Measurements from ENCODE around the gene FOXL3. TPM values are rescaled to one million over a fixed set of nuclear protein-coding genes. Genes with fewer than 3 reads are reported as not detected.
"Not testable (repeated sequence)": the region's sequence is repeated elsewhere in the genome, so short reads cannot be mapped to it uniquely, and the experiment has no call there.

Gene FOXL3
- total RNA-seq, 2 experiments from 2014 or later = not detected

DNA sequence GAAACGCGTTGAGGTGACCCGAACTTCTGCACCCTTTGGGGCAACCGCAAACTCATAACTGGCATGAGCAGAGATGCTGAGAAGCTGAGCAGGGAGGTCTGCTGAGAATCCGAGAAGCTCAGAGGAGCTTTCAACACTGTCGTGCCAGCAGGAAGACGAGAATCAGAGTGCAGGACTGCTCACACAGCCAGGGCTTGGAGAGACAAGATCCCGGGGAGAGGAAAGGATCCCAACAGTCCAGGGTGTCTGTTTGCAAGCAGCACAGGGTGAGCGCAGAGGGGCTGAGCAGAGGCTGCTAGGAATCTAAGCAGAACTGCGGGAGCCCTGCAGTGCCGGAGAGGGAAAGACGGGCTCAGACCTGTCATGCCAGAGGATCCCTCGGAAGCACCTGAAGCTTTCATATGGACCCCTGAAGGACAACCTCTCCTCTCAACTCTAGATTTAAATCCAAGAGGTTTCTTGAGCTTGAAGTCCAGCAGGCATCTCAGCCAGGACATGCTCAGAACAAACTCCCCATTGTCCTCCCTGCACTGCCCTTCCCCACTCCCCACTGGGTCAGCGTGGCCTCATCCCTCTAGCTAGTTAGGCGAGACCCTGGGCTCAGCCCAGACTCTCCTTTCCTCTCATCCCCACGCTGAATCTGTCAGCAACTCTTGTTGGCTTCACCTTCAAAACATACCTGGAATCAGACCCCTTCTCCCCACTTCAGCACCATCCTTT, 40.7 kb downstream of the FOXL3 start:
- POLR2A ChIA-PET = interaction anchor here (0.6 kb wide), 1 partner anchor 117 kb away, joined by 3 read pairs; no protein-coding TSS in a partner anchor
- CTCF ChIA-PET = no interaction called here

DNA sequence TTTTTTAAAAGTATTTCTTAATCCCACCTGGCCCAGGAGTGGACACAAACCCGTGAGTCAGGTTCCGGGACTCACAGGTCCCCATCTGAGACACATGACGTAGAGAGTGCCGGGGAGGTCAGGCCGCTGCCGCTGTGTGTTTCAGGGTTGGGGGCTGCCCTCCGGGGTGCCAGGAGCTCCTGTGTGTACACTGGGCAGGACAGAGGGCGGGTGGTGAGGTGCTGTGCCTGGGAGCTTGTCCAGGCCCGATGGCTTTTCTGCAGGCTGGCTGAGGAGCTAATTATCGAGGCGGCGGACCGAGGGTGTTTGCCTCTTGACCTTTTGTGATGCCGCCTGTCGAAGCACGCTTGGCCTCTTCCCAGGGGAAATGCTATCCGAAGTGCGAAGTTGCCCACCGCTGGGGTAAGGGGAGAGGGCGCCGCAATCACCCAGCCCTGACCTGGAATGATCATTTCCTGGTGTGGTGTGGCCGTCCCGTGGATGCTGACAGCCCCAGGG, 42.1 kb downstream of the FOXL3 start:
- CTCF ChIA-PET = interaction anchor here (0.7 to 2.3 kb wide), 5 partner anchors 10 to 442 kb away, joined by 3 to 16 read pairs (median 4); no protein-coding TSS in a partner anchor
- POLR2A ChIA-PET = no interaction called here

DNA sequence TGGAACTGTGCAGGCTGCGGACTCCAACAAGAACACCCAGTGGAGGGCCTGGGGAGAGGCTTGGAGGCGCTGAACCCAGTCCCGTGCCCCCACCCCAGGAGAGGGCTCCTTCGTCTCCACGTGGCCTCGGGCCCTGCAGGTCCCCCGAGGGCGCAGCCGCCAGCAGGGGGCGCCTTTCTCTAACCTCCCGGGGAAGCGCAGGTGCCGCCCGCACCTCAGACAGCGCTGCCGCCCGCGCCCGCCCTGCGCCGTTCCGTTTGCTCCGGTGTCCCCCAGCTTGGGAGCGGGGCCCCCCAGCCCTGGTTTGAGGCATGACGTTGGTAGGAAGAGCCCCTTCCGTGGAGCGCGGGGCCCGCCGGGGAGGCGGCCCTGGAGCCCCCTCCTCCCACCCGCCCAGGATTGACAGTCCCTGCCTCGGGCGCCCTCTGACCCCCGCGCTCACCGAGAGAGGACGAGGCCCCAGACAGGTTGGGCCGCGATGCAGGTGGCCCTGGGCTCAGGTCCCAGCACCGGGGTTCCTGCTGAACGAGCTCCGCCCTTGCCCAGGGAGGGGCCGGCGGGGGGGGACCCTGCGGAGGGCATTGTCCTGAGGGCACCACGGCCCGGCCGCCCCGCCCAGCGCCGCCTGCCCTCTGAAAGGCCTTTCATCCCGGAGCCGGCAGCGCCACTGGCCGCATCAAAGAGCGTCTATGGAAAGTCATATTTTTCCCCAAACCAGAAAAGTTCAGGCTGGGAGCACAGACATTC, 42.8 kb downstream of the FOXL3 start:
- ChIA-PET CTCF (interaction anchor here (0.6 to 2.3 kb wide), 11 partner anchors 11 to 456 kb away, joined by 3 to 16 read pairs (median 3); no protein-coding TSS in a partner anchor), POLR2A (no interaction called here)

DNA sequence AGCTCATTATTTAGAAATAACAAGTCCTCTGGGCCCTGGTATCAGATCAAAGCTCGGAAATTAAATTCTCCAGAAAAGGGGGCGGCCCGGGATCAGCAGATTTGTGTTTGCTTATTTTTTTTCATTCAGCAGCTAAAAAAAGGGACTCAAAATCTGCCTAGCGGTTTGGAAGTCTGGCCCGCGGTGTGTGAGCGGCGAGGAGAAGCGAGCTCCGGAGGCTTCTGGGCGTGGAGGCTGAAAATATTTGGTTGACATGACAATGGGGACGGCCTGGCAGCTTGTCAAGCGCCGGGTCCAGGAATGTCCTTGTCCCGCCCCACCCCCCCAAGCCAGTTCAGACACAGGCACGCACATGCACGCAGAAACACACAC, 43.4 kb downstream of the FOXL3 start:
- ChIA-PET POLR2A (no interaction called here), CTCF (interaction anchor here (0.6 to 2.3 kb wide), 11 partner anchors 11 to 455 kb away, joined by 3 to 16 read pairs (median 3); no protein-coding TSS in a partner anchor)

DNA sequence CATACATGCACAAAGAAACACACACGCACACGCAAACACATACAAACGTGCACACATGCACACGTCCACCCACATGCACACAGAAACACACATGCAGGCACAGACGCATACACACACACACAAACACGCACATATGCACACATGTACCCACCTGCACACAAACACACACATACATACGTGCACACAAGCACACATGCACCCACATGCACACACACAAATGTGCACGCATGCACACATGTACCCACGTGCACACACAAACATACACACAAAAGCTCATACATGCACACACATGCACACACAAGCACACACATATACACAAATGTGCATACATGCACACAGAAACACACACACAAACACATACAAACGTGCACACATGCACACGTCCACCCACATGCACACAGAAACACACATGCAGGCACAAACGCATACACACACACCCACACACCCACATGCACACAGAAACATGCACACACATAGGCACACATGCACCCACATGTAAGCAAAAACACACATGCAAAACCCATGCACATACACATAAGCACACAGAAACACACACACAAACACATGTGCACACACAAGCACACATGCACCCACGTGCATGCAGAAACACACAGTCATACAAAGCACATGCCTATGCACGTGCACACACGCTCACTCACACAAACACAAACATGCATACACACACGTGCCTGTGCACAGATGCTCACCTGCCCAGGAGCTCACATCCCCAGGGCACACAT, 44.8 kb downstream of the FOXL3 start:
- CTCF ChIA-PET = interaction anchor here (0.6 kb wide), 1 partner anchor 439 kb away, joined by 3 read pairs; no protein-coding TSS in a partner anchor
- POLR2A ChIA-PET = no interaction called here

DNA sequence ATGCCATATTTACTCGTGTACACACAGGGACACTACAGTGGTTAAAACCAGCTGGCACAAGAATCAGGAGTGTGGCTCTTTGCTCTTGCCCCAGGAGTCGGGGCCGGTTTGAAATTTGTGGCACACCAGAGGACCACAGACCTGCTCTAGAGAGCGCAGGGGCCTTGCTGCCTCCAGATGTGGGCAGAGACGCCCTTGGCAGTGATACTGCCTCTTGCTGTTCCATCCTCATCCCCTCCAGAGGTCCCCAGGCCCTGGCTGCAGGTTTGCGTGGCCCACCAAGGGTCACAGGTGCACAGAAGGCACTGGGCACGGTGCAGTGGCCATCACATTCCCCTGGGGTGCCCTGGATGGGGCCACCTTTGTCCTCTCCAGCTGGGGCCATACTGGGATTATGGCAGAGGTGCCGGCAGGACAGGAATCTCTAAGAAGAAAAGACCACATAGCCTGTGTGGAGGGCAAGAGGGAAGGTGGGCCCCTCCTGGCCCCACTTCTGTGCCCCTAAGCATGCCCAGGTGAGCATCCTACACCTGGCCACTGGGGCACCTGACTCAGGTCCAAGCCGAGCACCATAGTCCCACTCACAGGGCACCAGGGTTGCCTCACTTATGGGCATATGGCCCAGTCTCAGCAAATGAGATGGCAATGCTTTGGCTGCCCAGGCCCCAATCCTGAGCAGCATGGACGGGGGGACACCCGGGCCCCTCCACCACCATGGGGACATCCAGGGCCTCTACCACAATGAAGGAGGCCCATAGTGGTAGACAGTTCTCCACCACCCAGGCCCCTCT, 45.6 kb downstream of the FOXL3 start:
- ChIA-PET CTCF (interaction anchor here (0.6 kb wide), 1 partner anchor 438 kb away, joined by 3 read pairs; no protein-coding TSS in a partner anchor), POLR2A (no interaction called here)

DNA sequence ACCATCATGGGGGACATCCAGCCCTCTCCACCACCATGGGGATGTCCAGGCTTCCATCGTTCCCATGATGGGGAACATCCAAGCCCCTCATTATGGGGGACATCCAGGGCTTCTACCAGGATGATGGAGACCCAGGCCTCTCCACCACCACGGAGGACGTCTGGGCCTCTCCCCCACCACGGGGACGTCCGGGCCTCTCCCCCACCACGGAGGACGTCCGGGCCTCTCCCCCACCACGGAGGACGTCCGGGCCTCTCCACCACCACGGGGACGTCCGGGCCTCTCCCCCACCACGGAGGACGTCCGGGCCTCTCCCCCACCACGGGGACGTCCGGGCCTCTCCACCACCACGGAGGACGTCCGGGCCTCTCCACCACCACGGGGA, 46.2 kb downstream of the FOXL3 start:
- CTCF ChIA-PET, POLR2A ChIA-PET: not testable (repeated sequence)

DNA sequence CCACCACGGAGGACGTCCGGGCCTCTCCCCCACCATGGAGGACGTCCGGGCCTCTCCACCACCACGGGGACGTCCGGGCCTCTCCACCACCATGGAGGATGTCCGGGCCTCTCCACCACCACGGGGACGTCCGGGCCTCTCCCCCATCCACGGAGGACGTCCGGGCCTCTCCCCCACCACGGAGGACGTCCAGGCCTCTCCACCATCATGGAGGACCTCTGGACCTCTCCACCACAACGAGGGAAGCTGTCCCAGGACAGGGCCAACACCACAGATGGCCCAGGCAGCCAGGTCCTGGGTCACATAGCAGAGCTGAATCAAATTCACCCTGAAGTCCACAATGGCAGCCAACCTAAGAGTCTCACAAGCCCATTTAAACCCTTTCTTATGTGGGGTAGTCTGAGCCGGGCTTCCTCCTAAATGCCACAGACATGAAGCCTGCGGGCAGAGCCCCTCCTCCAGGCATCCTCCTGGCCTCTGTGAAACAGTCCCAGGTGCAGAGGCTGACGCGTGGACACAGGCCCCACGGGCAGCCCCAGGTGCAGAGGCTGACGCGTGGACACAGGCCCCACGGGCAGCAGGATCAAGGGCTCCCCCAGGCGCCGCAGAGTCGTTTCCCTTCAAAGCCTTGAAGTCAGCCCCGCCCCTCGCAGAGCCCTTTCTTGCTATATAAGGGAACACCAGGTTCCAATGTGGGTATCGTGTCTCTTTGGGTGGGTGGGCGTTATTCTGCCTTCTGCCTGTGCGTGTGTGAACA, 47.0 kb downstream of the FOXL3 start:
- ChIA-PET CTCF (no interaction called here), POLR2A (no interaction called here)

DNA sequence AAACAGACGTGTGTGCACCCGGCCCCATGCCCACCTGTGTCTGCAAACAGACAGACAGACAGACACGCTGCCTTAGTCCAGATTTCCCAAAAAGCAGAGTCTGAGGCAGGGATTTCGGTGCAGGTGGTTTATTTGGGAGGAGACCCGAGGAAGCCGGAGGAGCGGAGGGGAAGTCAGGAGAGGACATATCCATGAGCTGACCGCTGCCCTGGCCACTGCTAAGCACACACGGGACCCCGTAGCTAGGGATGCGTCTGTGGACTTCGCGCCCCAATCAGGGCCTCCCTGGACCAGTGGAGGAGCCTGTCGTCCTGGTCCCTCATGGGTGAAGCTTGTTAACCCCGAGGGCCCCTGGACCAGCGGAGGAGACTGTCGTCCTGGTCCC, 47.6 kb downstream of the FOXL3 start:
- POLR2A ChIA-PET = no interaction called here
- CTCF ChIA-PET = no interaction called here

DNA sequence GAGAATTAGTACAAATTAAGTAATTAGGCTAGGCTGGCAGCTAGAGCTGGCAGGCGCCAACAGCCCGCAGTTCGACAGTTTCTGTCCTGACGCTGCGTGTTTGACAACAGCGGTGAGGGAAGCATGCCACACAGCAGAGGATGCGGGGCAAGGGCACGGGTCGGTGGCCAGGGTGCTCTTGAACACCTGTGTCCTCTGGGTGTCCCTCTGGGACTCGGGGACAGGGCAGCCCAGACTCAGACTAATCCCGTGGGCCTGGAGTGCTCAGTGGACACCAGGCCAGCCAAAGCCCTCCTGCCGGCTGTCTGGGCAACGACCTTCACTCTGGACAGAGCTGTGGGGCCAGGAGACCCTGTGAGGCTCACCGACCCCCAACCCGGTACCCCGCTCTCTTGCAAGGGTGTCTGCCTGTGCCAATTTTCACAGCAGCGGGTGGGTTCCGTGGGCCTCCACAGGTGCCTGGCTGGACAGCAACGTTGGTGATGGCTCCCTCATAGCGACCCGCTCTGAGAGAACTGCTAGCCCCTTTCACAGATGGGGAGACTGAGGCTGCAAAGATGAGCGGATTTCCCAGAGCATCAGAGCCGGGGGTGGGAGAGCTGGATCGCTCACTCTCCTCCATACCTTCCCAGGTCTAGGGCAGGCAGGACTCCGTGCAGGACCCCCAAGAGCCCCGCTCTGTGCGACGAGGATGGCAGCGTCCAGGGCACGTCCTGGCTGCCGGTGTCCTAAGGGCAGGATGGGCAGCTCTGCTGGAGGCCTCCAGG, 48.5 kb downstream of the FOXL3 start:
- ChIA-PET CTCF (no interaction called here), POLR2A (no interaction called here)

DNA sequence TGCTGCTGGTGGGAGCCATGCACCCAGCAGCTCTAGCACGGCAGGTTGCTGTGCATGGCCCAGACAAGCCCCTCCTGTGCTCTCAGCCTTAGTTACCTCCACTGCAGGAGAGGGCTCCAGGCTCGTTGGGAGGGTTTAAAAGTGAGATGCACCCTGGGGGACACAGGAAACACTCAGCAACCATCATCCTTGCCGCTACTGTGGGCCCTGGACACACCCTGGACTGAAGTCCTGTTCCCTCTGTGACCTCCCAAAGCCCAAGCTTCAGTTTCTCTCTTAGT, 49.0 kb downstream of the FOXL3 start:
- ChIA-PET CTCF (no interaction called here), POLR2A (no interaction called here)

DNA sequence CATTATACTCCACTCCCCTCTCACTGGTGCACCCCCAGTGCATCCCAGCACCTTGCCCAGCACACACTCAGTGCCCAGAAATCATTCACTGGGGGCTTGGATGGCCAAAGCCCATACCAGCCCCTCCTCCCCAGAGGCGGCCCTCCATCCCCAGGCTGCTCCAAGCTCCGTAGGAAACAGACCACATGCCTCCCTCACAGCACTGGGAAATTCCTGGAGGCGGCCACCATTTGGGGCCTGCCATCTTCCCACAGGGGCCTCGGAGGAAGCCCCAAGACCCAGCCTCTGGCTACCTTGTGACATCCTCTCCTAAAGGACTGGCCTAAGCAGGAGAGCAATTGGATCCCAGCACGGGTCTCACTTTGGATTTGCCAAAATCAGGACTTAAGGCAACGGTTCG, 49.7 kb downstream of the FOXL3 start:
- ChIA-PET CTCF (no interaction called here), POLR2A (no interaction called here)

DNA sequence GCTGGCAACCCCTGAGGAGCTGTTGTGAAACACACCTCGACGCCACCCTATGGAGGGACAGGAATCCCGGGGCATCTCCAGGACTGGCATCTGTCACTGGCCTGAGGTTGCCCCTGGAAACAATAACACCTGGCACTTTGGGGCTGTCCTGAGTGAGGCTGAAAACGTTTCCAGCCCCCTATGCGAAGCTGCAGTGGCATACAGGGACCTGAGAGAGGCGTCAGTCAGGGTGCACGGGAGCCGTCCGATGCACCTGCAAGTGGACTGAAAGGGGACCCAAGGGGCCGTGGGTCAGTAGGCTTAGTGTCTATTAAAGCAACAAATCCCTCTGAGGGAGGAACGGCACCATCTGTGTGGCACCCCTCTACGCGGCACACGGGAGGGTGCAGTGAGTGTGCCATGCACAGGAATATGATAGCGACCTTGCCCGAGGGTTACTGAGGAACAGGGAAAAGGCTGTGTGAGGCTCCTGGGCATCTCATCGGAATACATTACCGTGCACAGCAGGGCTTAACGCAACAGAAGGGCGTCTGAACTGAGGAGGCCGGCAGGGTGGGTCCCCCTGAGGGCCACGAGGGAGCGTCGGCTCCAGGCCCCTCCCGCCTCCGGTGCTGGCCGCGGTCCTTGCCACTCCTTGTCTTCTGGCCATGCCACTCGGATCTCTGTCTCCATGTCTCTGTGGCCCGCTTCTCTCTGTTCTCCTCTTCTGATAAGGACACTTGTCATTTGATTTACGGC, 50.4 kb downstream of the FOXL3 start:
- CTCF ChIA-PET = no interaction called here
- POLR2A ChIA-PET = no interaction called here

Other genes starting within 250 kb of the FOXL3 start
- gene FAM20C, start 97.6 kb upstream of the FOXL3 start, total RNA-seq = 1 to 10 TPM in 1 of 2 experiments, under 1 TPM in 1; 0.74 to 1.5 TPM
- 1 to 10 TPM; 9.4 to 9.9 TPM for gene PDGFA, start 229.7 kb downstream of the FOXL3 start, total RNA-seq